Measurements from ENCODE around the gene OSBP2.
A peak's percentile ranks its signal among the peaks of the same experiment; 100 is the strongest.

OSBP2 gene

GRCh38 chr22:30668386-30668710 is 26.3 kb upstream of the OSBP2 start:
- Histone ChIP-seq H2AFZ (ENCODE audit: low read length) (no peak overlapping the region), H3K27ac (ENCODE audit: low read depth, low read length, poor library complexity, severe bottlenecking) (no peak overlapping the region), H3K79me2 (ENCODE audit: insufficient read depth, low read length) (no peaks in the 10 kb centered on the region), H3K36me3 (ENCODE audit: insufficient read depth, low read length) (no peaks in the 10 kb centered on the region), H4K20me1 (ENCODE audit: insufficient read depth, low read length) (no peaks in the 10 kb centered on the region), H3K4me2 (ENCODE audit: low read length) (peak overlapping the region; percentile 83), H3K9me2 (ENCODE audit: low read depth, low read length) (no peaks in the 10 kb centered on the region), H3K4me1 (ENCODE audit: insufficient read depth, low read length, severe bottlenecking) (peaks cover 16% of the 10 kb centered on the region), H3K9ac (ENCODE audit: low read length) (peak overlapping the region; percentile 51; the same call in 1 of the 2 replicates), H3F3A (ENCODE audit: insufficient read depth, low read length) (no peaks in the 10 kb centered on the region), H3K4me3 (ENCODE audit: low read depth, low read length, poor library complexity, severe bottlenecking) (peak overlapping the region; percentile 67), H3K27me3 (ENCODE audit: insufficient read depth, low read length) (no peaks in the 10 kb centered on the region; the same call in 1 of the 2 replicates), H3K9me3 (ENCODE audit: low read length) (no peaks in the 10 kb centered on the region)
- no peak for TF ChIP-seq EZH2 (IDR thresholded peaks at IDR 0.05; ENCODE audit: borderline replicate concordance, low read length)
- no peak for TF ChIP-seq CTCF (IDR thresholded peaks at IDR 0.05; ENCODE audit: low read length)

DNA sequence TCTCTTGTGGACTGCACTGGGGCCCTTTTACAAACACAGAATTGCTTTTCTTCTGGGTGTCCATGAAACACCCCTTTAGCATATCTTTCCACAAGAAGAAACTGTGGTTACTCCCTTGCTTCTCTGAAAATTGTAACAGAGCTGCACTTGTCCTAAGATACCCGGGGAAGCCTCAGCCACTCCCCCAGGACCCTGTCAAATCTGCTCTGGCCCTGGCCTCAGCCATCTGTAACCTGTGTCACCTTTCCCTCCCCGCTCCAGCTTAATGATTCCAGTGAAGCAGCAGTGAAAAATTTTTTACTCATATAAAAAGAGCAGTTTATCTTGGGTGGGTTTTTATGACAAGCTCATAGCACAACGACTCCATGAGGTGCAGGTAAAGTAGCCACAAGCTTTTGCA is 23.6 kb upstream of the OSBP2 start:
- H3K27me3 ChIP-seq (ENCODE audit: insufficient read depth, low read length), result peaks cover 3% of the 10 kb centered on the region; the same call in 1 of the 2 replicates
- H3K79me2 ChIP-seq (ENCODE audit: insufficient read depth, low read length), result no peaks in the 10 kb centered on the region
- H3K9ac ChIP-seq (ENCODE audit: low read length), result no peak overlapping the region
- no peak overlapping the region for H3K27ac ChIP-seq (ENCODE audit: low read depth, low read length, poor library complexity, severe bottlenecking)
- no peak overlapping the region for H3K4me2 ChIP-seq (ENCODE audit: low read length)
- no peaks in the 10 kb centered on the region for H3F3A ChIP-seq (ENCODE audit: insufficient read depth, low read length)
- H3K9me2 ChIP-seq (ENCODE audit: low read depth, low read length), result no peaks in the 10 kb centered on the region
- H3K4me3 ChIP-seq (ENCODE audit: low read depth, low read length, poor library complexity, severe bottlenecking), result no peak overlapping the region
- peaks cover 16% of the 10 kb centered on the region for H3K4me1 ChIP-seq (ENCODE audit: insufficient read depth, low read length, severe bottlenecking)
- TF ChIP-seq CTCF (IDR thresholded peaks at IDR 0.05; ENCODE audit: low read length), result no peak
- no peak for TF ChIP-seq EZH2 (IDR thresholded peaks at IDR 0.05; ENCODE audit: borderline replicate concordance, low read length)
- H3K36me3 ChIP-seq (ENCODE audit: insufficient read depth, low read length), result no peaks in the 10 kb centered on the region
- no peaks in the 10 kb centered on the region for H4K20me1 ChIP-seq (ENCODE audit: insufficient read depth, low read length)
- H3K9me3 ChIP-seq (ENCODE audit: low read length), result no peaks in the 10 kb centered on the region
- H2AFZ ChIP-seq (ENCODE audit: low read length), result no peak overlapping the region

GRCh38 chr22:30673136-30673535 is 21.5 kb upstream of the OSBP2 start:
- H3K27me3 ChIP-seq (ENCODE audit: insufficient read depth, low read length), result peaks cover 3% of the 10 kb centered on the region; the same call in 1 of the 2 replicates
- H3K9ac ChIP-seq (ENCODE audit: low read length), result no peak overlapping the region
- no peaks in the 10 kb centered on the region for H3F3A ChIP-seq (ENCODE audit: insufficient read depth, low read length)
- H3K9me2 ChIP-seq (ENCODE audit: low read depth, low read length), result no peaks in the 10 kb centered on the region
- H3K27ac ChIP-seq (ENCODE audit: low read depth, low read length, poor library complexity, severe bottlenecking), result no peak overlapping the region
- no peak overlapping the region for H3K4me3 ChIP-seq (ENCODE audit: low read depth, low read length, poor library complexity, severe bottlenecking)
- no peaks in the 10 kb centered on the region for H3K9me3 ChIP-seq (ENCODE audit: low read length)
- no peaks in the 10 kb centered on the region for H4K20me1 ChIP-seq (ENCODE audit: insufficient read depth, low read length)
- H3K4me2 ChIP-seq (ENCODE audit: low read length), result no peak overlapping the region
- no peak for TF ChIP-seq CTCF (IDR thresholded peaks at IDR 0.05; ENCODE audit: low read length)
- no peak for TF ChIP-seq EZH2 (IDR thresholded peaks at IDR 0.05; ENCODE audit: borderline replicate concordance, low read length)
- no peak overlapping the region for H2AFZ ChIP-seq (ENCODE audit: low read length)
- no peaks in the 10 kb centered on the region for H3K79me2 ChIP-seq (ENCODE audit: insufficient read depth, low read length)
- H3K36me3 ChIP-seq (ENCODE audit: insufficient read depth, low read length), result no peaks in the 10 kb centered on the region
- H3K4me1 ChIP-seq (ENCODE audit: insufficient read depth, low read length, severe bottlenecking), result peaks cover 4% of the 10 kb centered on the region

All from OCI-LY1 (cell line).